ENCODE results near the gene NCOR2. TPM values are rescaled to one million over a fixed set of nuclear protein-coding genes. Genes with fewer than 3 reads are reported as not detected.
A peak's percentile ranks its signal among the peaks of the same experiment; 100 is the strongest.

NCOR2 gene
- total and polyA plus RNA-seq, 2 of the 4 experiments (the other 2 are of a cell fraction): 12.9 to 40.8 TPM

- CTCF ChIA-PET: no interaction called here
- Histone ChIP-seq H3K4me1 (ENCODE audit: control insufficient read depth, insufficient read depth, low read length) (peaks cover 46% of the 10 kb centered on the region), H2BK5ac (ENCODE audit: low read depth, low read length, poor library complexity, severe bottlenecking) (no peak overlapping the region)
Observed at GRCh38 chr12:124542021-124542949, 25.1 kb downstream of the NCOR2 start.

More at GRCh38 chr12:124542021-124542949, 25.1 kb downstream of the NCOR2 start:
- no peaks in the 10 kb centered on the region for H3K27me3 ChIP-seq (ENCODE audit: control insufficient read depth, insufficient read depth, low read length)
- no peak overlapping the region for H2BK120ac ChIP-seq (ENCODE audit: low read depth, low read length)
- H3K4me2 ChIP-seq (ENCODE audit: low read depth, low read length): no peak overlapping the region
- in situ Hi-C loops (cut with MboI; ENCODE audit: low sequenced_read_pairs) (no loop called here), dilution Hi-C loops (cut with HindIII; ENCODE audit: low sequenced_read_pairs, unreplicated experiment) (no loop called here), intact Hi-C loops (cut with micrococcal nuclease) (no loop called here)
- no peak overlapping the region for H2BK20ac ChIP-seq (ENCODE audit: low read depth, low read length)
- no peak overlapping the region for H3K14ac ChIP-seq (replicated peaks; ENCODE audit: low read depth, low read length)
- no peak overlapping the region for H3K23ac ChIP-seq (ENCODE audit: low read depth, low read length)
- H2BK15ac ChIP-seq (ENCODE audit: low read depth, low read length): no peak overlapping the region
- ATAC-seq (ENCODE audit: low read depth) (no peak), DNase-seq (no peak)
- peaks cover 22% of the 10 kb centered on the region for H3K9me1 ChIP-seq (ENCODE audit: insufficient read depth, low read length)
- H3K36me3 ChIP-seq (ENCODE audit: control insufficient read depth, insufficient read depth, low read length): no peaks in the 10 kb centered on the region
- H2AK5ac ChIP-seq (ENCODE audit: low read depth, low read length): no peak overlapping the region
- H3K4ac ChIP-seq (ENCODE audit: low read depth, low read length): no peak overlapping the region
- H4K5ac ChIP-seq (ENCODE audit: low read depth, low read length): no peak overlapping the region
- peak overlapping the region; percentile 42 for H2AK9ac ChIP-seq (replicated peaks; ENCODE audit: low read depth, low read length, poor library complexity)
- no peak overlapping the region for H4K91ac ChIP-seq (ENCODE audit: insufficient read depth, low read depth, low read length)
- H3K56ac ChIP-seq (ENCODE audit: extremely low read depth, insufficient read depth, low read length): no peak overlapping the region
- POLR2A ChIA-PET (ENCODE audit: unreplicated experiment): no interaction called here
- H2AFZ ChIP-seq (replicated peaks; ENCODE audit: low read length, poor library complexity): no peak overlapping the region
- no peaks in the 10 kb centered on the region for H3K9me3 ChIP-seq (ENCODE audit: control insufficient read depth, insufficient read depth, low read length)
- WGBS, 2 experiments (ENCODE audit: extremely low coverage in 2 of 2, insufficient read length in 1 of 2): 76% methylated on average over 9 of the region's 28 CpGs; no CpG with 5 or more reads in 1 of the 2 experiments
- TF ChIP-seq NFE2L2 (IDR thresholded peaks at IDR 0.05; ENCODE audit: low read depth, low read length) (no peak), MXI1 (IDR thresholded peaks at IDR 0.05; ENCODE audit: borderline replicate concordance, low read depth, low read length) (no peak), RCOR1 (IDR thresholded peaks at IDR 0.05; ENCODE audit: insufficient replicate concordance, low read length) (no peak), BHLHE40 (IDR thresholded peaks at IDR 0.05; ENCODE audit: low read depth, low read length) (no peak), MAZ (IDR thresholded peaks at IDR 0.05; ENCODE audit: borderline replicate concordance, low read depth, low read length) (no peak), FOS (IDR thresholded peaks at IDR 0.05; ENCODE audit: low read depth, low read length) (no peak), RAD21 (IDR thresholded peaks at IDR 0.05; ENCODE audit: low read length) (no peak), MAFK (IDR thresholded peaks at IDR 0.05; ENCODE audit: low read depth, low read length) (no peak), POLR2A (IDR thresholded peaks at IDR 0.05; ENCODE audit: low read depth, low read length) (no peak), CEBPB (IDR thresholded peaks at IDR 0.05; ENCODE audit: low read depth, low read length) (no peak)
- TF ChIP-seq, protein P1, sequence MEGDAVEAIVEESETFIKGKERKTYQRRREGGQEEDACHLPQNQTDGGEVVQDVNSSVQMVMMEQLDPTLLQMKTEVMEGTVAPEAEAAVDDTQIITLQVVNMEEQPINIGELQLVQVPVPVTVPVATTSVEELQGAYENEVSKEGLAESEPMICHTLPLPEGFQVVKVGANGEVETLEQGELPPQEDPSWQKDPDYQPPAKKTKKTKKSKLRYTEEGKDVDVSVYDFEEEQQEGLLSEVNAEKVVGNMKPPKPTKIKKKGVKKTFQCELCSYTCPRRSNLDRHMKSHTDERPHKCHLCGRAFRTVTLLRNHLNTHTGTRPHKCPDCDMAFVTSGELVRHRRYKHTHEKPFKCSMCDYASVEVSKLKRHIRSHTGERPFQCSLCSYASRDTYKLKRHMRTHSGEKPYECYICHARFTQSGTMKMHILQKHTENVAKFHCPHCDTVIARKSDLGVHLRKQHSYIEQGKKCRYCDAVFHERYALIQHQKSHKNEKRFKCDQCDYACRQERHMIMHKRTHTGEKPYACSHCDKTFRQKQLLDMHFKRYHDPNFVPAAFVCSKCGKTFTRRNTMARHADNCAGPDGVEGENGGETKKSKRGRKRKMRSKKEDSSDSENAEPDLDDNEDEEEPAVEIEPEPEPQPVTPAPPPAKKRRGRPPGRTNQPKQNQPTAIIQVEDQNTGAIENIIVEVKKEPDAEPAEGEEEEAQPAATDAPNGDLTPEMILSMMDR (conservative IDR thresholded peaks at IDR 0.05; ENCODE audit: low read depth, low read length): no peak
- TF ChIP-seq, protein P2, sequence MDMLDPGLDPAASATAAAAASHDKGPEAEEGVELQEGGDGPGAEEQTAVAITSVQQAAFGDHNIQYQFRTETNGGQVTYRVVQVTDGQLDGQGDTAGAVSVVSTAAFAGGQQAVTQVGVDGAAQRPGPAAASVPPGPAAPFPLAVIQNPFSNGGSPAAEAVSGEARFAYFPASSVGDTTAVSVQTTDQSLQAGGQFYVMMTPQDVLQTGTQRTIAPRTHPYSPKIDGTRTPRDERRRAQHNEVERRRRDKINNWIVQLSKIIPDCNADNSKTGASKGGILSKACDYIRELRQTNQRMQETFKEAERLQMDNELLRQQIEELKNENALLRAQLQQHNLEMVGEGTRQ (IDR thresholded peaks at IDR 0.05; ENCODE audit: low read depth, low read length): no peak
- TF ChIP-seq, protein P3, sequence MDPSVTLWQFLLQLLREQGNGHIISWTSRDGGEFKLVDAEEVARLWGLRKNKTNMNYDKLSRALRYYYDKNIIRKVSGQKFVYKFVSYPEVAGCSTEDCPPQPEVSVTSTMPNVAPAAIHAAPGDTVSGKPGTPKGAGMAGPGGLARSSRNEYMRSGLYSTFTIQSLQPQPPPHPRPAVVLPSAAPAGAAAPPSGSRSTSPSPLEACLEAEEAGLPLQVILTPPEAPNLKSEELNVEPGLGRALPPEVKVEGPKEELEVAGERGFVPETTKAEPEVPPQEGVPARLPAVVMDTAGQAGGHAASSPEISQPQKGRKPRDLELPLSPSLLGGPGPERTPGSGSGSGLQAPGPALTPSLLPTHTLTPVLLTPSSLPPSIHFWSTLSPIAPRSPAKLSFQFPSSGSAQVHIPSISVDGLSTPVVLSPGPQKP (IDR thresholded peaks at IDR 0.05; ENCODE audit: borderline replicate concordance, low read depth, low read length): no peak
- H3K9ac ChIP-seq (ENCODE audit: low read depth, low read length): no peak overlapping the region
- H4K8ac ChIP-seq (ENCODE audit: low read depth in 2 of 2, low read length in 2 of 2): no peak overlapping the region
- H3K27ac ChIP-seq (ENCODE audit: insufficient read depth, low read length): no peak overlapping the region
- no peak overlapping the region for H3K4me3 ChIP-seq (ENCODE audit: insufficient read depth, low read depth, low read length)
- H3K79me1 ChIP-seq (ENCODE audit: low read depth in 1 of 2, low read length in 2 of 2): peaks cover 18 to 83% of the 10 kb centered on the region in 2 experiments
- H3K18ac ChIP-seq (ENCODE audit: low read depth, low read length): no peak overlapping the region
- BruUV-seq (replicated peaks): no TSS peak
- H4K20me1 ChIP-seq (ENCODE audit: insufficient read depth, low read length): peaks cover 89% of the 10 kb centered on the region

All from IMR-90 (cell line).